Heart left ventricle (tissue), 16 donors: ENCODE data around the gene RBM38. TPM values are rescaled to one million over a fixed set of nuclear protein-coding genes. Genes with fewer than 3 reads are reported as not detected.
A peak's percentile ranks its signal among the peaks of the same experiment; 100 is the strongest.

Experiments used
- ATAC-seq, 4 donors: fragments of 200-7000 bp; cut with Tn5 transposase; one replicate each; pipeline ENCODE4 v1.9.1; 2020 to 2022; ENCODE audit warnings: moderate library complexity in 4 of 4, mild to moderate bottlenecking in 3 of 4, moderate number of reproducible peaks in 1 of 4
- DNase-seq, 5 donors: peaks; one replicate each; pipeline ENCODE4 v3.0.0-alpha.2; 2020
- H3K27ac ChIP-seq, 12 donors: fragments of 200-600 bp; sonication (generic) in 4 of 12; one replicate each; pipeline versions ENCODE4 v1.5.0 to v1.8.0; 2016 to 2022; ENCODE audit warnings: mild to moderate bottlenecking in 2 of 12
- H3K27me3 ChIP-seq, 9 donors: fragments of 200-600 bp; sonication (generic) in 2 of 9; one replicate each; pipeline versions ENCODE4 v1.5.1 to v1.8.0; 2016 to 2022; ENCODE audit warnings: mild to moderate bottlenecking in 3 of 9
- H3K36me3 ChIP-seq, 9 donors: fragments of 200-600 bp; sonication (generic) in 2 of 9; one replicate each; pipeline versions ENCODE4 v1.5.0 to v1.8.0; 2018 to 2022; ENCODE audit warnings: mild to moderate bottlenecking in 2 of 9
- H3K4me1 ChIP-seq, 12 donors: fragments of 200-600 bp; sonication (generic) in 4 of 12; one replicate each; pipeline versions ENCODE4 v1.5.0 to v1.8.0; 2016 to 2022; ENCODE audit warnings: mild to moderate bottlenecking in 3 of 12
- H3K4me3 ChIP-seq, 12 donors: fragments of 200-600 bp; sonication (generic) in 4 of 12; one replicate each; pipeline versions ENCODE4 v1.5.0 to v1.8.0; 2017 to 2022; ENCODE audit warnings: mild to moderate bottlenecking in 9 of 12, moderate library complexity in 4 of 12
- H3K9me3 ChIP-seq, 12 donors: fragments of 200-600 bp; sonication (generic) in 4 of 12; one replicate each; pipeline versions ENCODE4 v1.5.0 to v1.8.0; 2016 to 2022; ENCODE audit warnings: mild to moderate bottlenecking in 1 of 12
- POLR2A ChIP-seq, 2 donors: fragments of 450-650 bp; IDR thresholded peaks; one replicate each; pipeline ENCODE4 v1.6.1; 2017; ENCODE audit warnings: antibody characterized with exemption in 2 of 2, mild to moderate bottlenecking in 2 of 2, moderate library complexity in 2 of 2
- WGBS, 4 donors: extraction: QIAGEN DNeasy Blood & Tissue Kit in 2 of 4; methylation state at CpG; one replicate each; pipeline versions ENCODE4 v1.1.5 to v1.1.7; 2013 to 2018; 5-methylcytosine and 5-hydroxymethylcytosine counted together
- intact Hi-C, 10 donors: fragments of 100-400 bp; cut with DNase I; formaldehyde crosslinking; loops; one replicate each; pipeline versions ENCODE4 v1.11.1 to v1.14.2; 2022
- polyA plus RNA-seq, 2 donors: library from polyadenylated mRNA; stranded (reverse); fragments of 200-250 nt; gene quantifications; one replicate each; pipeline ENCODE4 v1.2.3, GENCODE V29; 2013
- total RNA-seq, 9 donors: library from RNA; depleted of rRNA in 2 of 9; stranded (reverse); fragments of >200 nt in 2 of 9; fragmentation: NEBNext Ultra II Directional in 3 of 9; extraction: Animal tissue kit (Norgen Biotek cat#: 25700) in 3 of 9; gene quantifications; one replicate each; pipeline versions ENCODE4 v1.1.0 to v1.2.4, GENCODE V29; 2016 to 2023
- TF ChIP-seq, protein P1 (sequence below), 12 donors: fragments of 200-600 bp; sonication (generic) in 4 of 12; IDR thresholded peaks; one replicate each; pipeline versions ENCODE4 v1.5.0 to v1.8.0; 2018 to 2022; ENCODE audit warnings: antibody characterized with exemption in 12 of 12, mild to moderate bottlenecking in 5 of 12
- donor health status: ischemic (EF 13 %, LVEDD 7.1; RV severe dilation, severe dysfunction).
- donor health status: healthy with polysubstance abuse.
- donor health status: DM: no; HTN: yes; CAD: no.
- donor health status: DM: no; HTN: no; CAD: no.
- donor health status: ischemic (EF 25% LVEDD 6.9; RV normal size, moderate dysfunction).
- donor health status: ischemic (EF 25% LVEDD 5.7; RV mildly dilated, moderate dysfunction).
- donor health status: healthy.
- donor health status: DM: yes; HTN: yes; CAD: no.
- donor health status: ischemic (EF 35%, LVEDD 5.7; RV mildly dilated, moderate dysfunction).
- donor health status: nonischemic (EF 11% LVEDD 7.7; RV severe dilation, severe dysfunction).
- donor health status: DM: yes; HTN: yes; CAD: no.
- donor health status: PGD.
- donor health status: ischemic (EF 29% LVEDD 5.4; RV normal size, mild dysfunction).
- donor health status: nonischemic (EF 23%, LVEDD 6.1; RV moderate dilation, normal function).

RBM38 gene
- total and polyA plus RNA-seq, 11 donors: 45.6 to 112 (median 68.5) TPM

DNA sequence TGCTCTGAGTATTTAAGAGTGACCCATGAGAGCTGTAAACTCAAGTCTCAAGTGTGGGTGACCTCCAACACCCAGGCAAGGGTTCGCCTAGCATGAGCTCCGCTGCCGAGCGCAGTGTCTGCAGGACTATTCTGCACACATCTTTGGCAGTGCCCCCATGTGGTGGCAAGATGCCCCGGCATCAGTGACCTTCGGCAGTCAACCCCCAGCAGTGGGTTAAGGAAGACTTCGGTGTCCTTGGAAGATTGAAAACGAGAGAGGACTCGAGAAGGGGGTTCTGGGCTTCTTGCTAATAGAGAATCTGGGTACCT, 43.1 kb downstream of the RBM38 start:
- no peaks in the 10 kb centered on the region for H3K36me3 ChIP-seq
- no peaks in the 10 kb centered on the region for H3K27me3 ChIP-seq
- peak overlapping the region in 1 of 12 donors; percentile 94 for H3K27ac ChIP-seq
- H3K4me1 ChIP-seq: peaks cover 0 to 57% (median 32%) of the 10 kb centered on the region in 12 donors
- TF ChIP-seq, protein P1, sequence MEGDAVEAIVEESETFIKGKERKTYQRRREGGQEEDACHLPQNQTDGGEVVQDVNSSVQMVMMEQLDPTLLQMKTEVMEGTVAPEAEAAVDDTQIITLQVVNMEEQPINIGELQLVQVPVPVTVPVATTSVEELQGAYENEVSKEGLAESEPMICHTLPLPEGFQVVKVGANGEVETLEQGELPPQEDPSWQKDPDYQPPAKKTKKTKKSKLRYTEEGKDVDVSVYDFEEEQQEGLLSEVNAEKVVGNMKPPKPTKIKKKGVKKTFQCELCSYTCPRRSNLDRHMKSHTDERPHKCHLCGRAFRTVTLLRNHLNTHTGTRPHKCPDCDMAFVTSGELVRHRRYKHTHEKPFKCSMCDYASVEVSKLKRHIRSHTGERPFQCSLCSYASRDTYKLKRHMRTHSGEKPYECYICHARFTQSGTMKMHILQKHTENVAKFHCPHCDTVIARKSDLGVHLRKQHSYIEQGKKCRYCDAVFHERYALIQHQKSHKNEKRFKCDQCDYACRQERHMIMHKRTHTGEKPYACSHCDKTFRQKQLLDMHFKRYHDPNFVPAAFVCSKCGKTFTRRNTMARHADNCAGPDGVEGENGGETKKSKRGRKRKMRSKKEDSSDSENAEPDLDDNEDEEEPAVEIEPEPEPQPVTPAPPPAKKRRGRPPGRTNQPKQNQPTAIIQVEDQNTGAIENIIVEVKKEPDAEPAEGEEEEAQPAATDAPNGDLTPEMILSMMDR (IDR thresholded peaks at IDR 0.05): peak in 7 of 12 donors; percentile 5 to 38 (median 22)
- TF ChIP-seq POLR2A (IDR thresholded peaks at IDR 0.05): no peak
- ATAC-seq (no peak), DNase-seq (no peak)
- H3K9me3 ChIP-seq: peaks cover 0 to 12% (median 0%) of the 10 kb centered on the region in 12 donors
- intact Hi-C loops: loop anchor here in 3 of 10 donors (2.0 to 10.0 kb wide), 3 partner anchors 37 to 60 kb away; no protein-coding TSS in a partner anchor
- 75 to 78% (median 77%) methylated on average over 9 of the region's 9 CpGs for whole genome bisulfite sequencing, 4 donors
- H3K4me3 ChIP-seq: no peak overlapping the region

DNA sequence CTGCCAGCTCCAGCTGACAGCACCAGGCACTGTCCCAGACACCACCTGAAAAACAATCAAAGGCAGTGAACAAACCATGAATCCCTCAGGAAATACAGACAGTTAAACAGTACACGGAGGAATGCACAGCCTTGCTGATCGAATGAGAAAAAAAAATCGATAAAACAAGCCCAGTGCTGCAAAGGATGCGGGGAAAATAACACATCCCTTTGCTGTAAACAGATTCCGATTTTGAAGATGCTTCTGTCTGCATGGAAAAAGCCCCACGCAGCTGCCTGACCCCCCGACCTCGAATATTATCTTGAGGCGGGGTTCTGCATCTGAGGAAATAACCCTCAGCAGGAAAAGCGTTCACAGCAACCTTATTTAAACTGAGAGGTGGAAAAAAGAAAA, 43.9 kb downstream of the RBM38 start:
- WGBS, 4 donors: 45 to 66% (median 59%) methylated on average over 10 of the region's 10 CpGs
- no peak for TF ChIP-seq POLR2A (IDR thresholded peaks at IDR 0.05)
- TF ChIP-seq, protein P1 (IDR thresholded peaks at IDR 0.05): no peak
- no peak for DNase-seq
- H3K9me3 ChIP-seq: peaks cover 0 to 12% (median 0%) of the 10 kb centered on the region in 12 donors
- H3K36me3 ChIP-seq: no peaks in the 10 kb centered on the region
- no peaks in the 10 kb centered on the region for H3K27me3 ChIP-seq
- H3K4me3 ChIP-seq: no peak overlapping the region
- ATAC-seq: no peak
- H3K4me1 ChIP-seq: peaks cover 0 to 59% (median 34%) of the 10 kb centered on the region in 12 donors
- intact Hi-C loops: loop anchor here in 6 of 10 donors (2.0 to 10.0 kb wide), 5 partner anchors 37 to 60 kb away; partner anchors contain the start of gene RBM38 (in 1 of the 6)
- peak overlapping the region in 3 of 12 donors; percentile 15 to 94 (median 33) for H3K27ac ChIP-seq

DNA sequence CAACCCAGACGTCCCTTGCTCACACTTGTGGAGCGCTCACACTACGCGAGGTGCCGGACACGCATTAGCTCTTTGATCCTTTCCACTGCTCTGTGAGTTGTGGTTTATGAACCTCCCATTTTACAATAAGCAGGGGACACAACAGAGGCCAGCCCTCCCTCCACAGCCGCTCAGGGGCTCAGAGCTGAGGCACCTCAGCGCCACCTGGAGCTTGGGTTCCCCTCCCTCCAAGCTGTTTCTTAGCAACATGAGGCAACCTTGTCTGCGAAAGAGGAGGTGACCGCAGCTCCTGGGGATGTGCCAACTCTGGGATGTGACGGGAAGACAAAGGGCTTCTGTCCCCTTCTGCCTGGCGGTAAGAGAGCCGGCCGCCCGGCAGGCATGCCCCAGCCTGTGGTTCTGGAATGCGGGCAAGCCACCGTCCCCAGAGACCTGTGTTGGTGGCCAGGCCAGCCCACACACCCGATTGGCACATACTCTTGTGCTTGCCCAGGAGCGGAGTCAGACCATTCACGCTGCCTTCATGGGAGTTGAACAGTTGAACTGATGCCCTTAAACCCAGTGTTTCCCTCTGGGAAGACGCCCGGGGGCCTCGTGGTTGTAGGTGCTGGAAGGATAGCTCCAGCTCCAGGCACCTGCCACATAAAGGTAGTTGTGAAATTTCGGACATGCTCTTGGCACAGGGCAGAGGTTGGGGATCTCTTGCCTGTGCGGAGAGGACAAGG, 44.5 kb downstream of the RBM38 start:
- Histone ChIP-seq H3K4me3 (no peak overlapping the region), H3K9me3 (peaks cover 0 to 12% (median 0%) of the 10 kb centered on the region in 12 donors), H3K27ac (peak overlapping the region in 4 of 12 donors; percentile 15 to 94 (median 40)), H3K36me3 (no peaks in the 10 kb centered on the region), H3K27me3 (no peaks in the 10 kb centered on the region), H3K4me1 (peaks cover 0 to 64% (median 40%) of the 10 kb centered on the region in 12 donors)
- DNase-seq: peak in 4 of 5 donors; percentile 61 to 85 (median 70)
- 31 to 41% (median 35%) methylated on average over 20 to 25 of the region's 25 CpGs for WGBS, 4 donors
- ATAC-seq: peak in 3 of 4 donors; percentile 5 to 22 (median 7)
- intact Hi-C loops: loop anchor here in 6 of 10 donors (2.0 to 10.0 kb wide), 5 partner anchors 37 to 59 kb away; partner anchors contain the start of gene RBM38 (in 1 of the 6)
- TF ChIP-seq POLR2A (IDR thresholded peaks at IDR 0.05): no peak
- TF ChIP-seq, protein P1 (IDR thresholded peaks at IDR 0.05): peak in 2 of 12 donors; percentile 6 to 7

DNA sequence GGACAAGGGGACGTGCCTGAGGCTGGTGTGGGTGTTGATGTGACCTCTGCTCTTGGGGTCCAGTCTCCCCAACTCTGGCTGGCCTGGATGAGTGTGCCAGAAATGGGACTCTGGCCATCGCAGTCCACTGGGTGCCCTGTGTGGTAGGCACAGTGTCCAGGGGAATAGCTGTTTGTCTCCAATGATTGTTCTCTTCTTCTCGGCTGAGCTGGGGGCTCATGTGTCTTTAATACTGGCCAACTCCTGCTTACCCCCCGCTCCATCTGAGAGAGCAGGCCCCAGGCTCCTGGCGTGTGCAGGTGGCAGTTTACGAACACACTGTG, 45.0 kb downstream of the RBM38 start:
- no peak for ATAC-seq
- Histone ChIP-seq H3K27me3 (no peaks in the 10 kb centered on the region), H3K36me3 (no peaks in the 10 kb centered on the region), H3K27ac (peak overlapping the region in 4 of 12 donors; percentile 15 to 94 (median 40)), H3K4me1 (peaks cover 0 to 70% (median 44%) of the 10 kb centered on the region in 12 donors), H3K9me3 (peaks cover 0 to 12% (median 0%) of the 10 kb centered on the region in 12 donors), H3K4me3 (no peak overlapping the region)
- 87 to 93% (median 92%) methylated on average over 5 to 6 of the region's 6 CpGs for WGBS, 4 donors
- no peak for TF ChIP-seq POLR2A (IDR thresholded peaks at IDR 0.05)
- TF ChIP-seq, protein P1 (IDR thresholded peaks at IDR 0.05): no peak
- intact Hi-C loops: loop anchor here in 6 of 10 donors (5.0 to 10.0 kb wide), 4 partner anchors 36 to 59 kb away; partner anchors contain the start of gene RBM38 (in 1 of the 6)
- no peak for DNase-seq
